ENCODE results near the gene NOXRED1. TPM values are rescaled to one million over a fixed set of nuclear protein-coding genes. Genes with fewer than 3 reads are reported as not detected.

NOXRED1 gene
- total RNA-seq, 1 donor from 2014 or later: 0.47 TPM

DNA sequence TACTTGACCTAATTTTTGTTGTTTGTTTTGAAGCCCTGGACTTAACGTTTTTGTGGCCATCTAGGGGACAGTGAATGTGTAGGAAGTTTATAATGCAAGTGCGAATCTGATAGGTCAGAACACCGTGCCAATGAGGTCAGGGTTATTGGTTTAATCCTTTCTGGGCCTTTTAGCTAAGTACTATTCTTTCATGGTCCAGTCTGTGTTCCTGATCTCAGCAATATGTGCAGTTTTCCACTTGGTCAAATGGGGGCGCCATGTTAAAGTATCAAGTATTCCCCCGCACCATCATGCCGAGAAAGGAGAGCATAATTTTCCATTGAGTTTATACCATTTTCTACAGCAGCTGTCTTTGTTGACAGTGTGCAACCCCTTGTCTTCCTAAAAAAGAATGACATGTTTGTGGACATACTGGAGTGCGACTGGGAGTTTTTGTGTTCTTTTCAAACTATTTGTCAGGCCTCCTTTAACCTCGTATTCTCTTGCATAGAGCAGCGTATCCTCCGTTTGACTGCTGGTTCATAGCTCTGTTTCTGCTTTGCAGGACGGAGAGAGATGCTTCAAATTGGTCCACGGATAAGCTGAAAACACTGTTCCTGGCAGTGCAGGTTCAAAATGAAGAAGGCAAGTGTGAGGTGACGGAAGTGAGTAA, 35.9 kb upstream of the NOXRED1 start:
- H3K4me3 Mint-ChIP-seq: peak overlapping the region; percentile 100
- TF ChIP-seq, protein P1, sequence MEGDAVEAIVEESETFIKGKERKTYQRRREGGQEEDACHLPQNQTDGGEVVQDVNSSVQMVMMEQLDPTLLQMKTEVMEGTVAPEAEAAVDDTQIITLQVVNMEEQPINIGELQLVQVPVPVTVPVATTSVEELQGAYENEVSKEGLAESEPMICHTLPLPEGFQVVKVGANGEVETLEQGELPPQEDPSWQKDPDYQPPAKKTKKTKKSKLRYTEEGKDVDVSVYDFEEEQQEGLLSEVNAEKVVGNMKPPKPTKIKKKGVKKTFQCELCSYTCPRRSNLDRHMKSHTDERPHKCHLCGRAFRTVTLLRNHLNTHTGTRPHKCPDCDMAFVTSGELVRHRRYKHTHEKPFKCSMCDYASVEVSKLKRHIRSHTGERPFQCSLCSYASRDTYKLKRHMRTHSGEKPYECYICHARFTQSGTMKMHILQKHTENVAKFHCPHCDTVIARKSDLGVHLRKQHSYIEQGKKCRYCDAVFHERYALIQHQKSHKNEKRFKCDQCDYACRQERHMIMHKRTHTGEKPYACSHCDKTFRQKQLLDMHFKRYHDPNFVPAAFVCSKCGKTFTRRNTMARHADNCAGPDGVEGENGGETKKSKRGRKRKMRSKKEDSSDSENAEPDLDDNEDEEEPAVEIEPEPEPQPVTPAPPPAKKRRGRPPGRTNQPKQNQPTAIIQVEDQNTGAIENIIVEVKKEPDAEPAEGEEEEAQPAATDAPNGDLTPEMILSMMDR (conservative IDR thresholded peaks at IDR 0.05): peak; percentile 74
- peaks cover 11% of the 10 kb centered on the region for H3K36me3 Mint-ChIP-seq (ENCODE audit: low read depth)
- no peaks in the 10 kb centered on the region for H3K27me3 Mint-ChIP-seq (ENCODE audit: low read depth)
- H3K9me3 Mint-ChIP-seq: no peaks in the 10 kb centered on the region
- peak overlapping the region; percentile 74 for H3K27ac Mint-ChIP-seq (ENCODE audit: unreplicated experiment)
- peak; percentile 61 for DNase-seq (ENCODE audit: low read depth, low spot score)
- peaks cover 37% of the 10 kb centered on the region for H3K4me1 Mint-ChIP-seq

DNA sequence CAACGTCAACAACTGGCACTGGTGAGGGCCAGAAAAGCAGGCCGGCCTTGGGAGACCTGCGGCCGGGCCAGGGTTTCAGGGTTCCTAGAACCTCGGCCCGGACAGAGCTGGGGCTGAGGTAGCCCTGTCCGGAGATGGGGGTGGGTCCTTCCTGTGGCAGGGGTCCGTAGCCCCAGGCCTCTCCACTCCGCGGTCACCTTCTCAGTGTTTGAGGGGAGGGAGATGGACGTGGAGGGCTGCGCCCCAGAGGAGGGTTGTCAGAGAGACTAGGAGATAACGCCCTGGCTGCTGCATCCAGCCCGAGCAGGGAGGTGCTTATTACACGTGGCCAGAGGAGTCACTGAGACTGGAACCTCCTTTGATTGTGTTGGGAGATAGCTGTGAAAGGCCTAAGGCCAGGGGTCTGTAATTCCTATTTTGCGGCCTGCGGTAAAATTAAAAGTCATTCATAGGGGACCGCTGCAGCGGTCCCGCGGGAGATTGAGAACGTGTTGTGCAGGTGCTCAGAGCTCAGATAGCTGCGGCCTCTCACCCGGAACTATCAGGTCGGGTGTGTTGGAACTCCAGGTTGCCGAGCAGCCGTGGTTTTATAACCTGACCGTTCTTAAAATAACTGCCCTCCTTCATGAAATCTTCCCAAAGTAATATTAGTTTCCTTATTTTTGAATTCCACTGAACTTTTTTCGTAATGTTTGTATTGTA, 35.1 kb upstream of the NOXRED1 start:
- Mint-ChIP-seq H3K27me3 (ENCODE audit: low read depth) (no peaks in the 10 kb centered on the region), H3K27ac (ENCODE audit: unreplicated experiment) (peak overlapping the region; percentile 100), H3K9me3 (no peaks in the 10 kb centered on the region), H3K4me3 (peak overlapping the region; percentile 100), H3K4me1 (peaks cover 37% of the 10 kb centered on the region), H3K36me3 (ENCODE audit: low read depth) (peaks cover 8% of the 10 kb centered on the region)
- TF ChIP-seq, protein P1 (conservative IDR thresholded peaks at IDR 0.05): no peak
- DNase-seq (ENCODE audit: low read depth, low spot score): peak; percentile 14

DNA sequence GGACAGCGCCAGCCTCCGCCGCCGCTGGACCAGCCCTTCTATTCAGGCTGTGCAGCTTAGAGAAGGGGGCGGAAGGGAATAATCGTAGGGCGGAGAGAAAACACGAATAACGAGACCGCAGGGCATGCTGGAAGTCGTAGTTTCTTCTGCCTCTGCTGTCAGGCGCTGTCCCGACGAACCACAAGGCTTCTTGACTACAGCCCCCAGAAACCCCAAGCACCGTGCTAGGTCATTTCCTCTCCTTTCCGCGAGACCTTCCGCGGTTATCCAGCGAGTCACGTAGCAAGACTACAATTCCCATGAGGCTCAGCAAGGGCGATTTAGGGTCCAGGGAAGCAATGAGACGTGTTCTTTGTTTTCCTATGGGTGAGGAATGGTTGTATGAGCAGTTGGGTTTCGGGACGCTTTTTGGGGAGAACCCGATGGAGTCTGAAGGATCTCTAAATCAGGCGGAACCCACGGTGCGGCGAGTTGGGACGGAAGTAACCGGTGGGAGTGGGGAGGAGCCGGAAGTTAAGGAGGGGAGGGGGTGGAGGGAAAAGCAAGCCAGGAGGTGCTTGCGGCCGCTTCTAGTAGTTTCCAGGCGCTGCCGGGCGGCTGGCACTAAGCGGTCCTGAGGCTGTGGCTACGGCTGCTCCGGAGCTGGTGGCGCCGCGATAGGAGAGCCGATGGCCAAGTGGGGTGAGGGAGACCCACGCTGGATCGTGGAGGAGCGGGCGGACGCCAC, 34.4 kb upstream of the NOXRED1 start, which contains the start of the genes AHSA1 and VIPAS39:
Gene AHSA1 (plus strand): TSS at position 572 of the 727 bp plus-strand sequence. CDS start 97 bp downstream, at position 669.
Gene VIPAS39 (minus strand): TSS at position 80 of the 727 bp plus-strand sequence. CDS start 3,499 bp downstream, outside the sequence.
- Mint-ChIP-seq H3K9me3 (no peaks in the 10 kb centered on the region), H3K27me3 (ENCODE audit: low read depth) (no peaks in the 10 kb centered on the region), H3K27ac (ENCODE audit: unreplicated experiment) (peak within 1 kb of the TSS; percentile 100), H3K4me3 (peak within 1 kb of the TSS; percentile 100), H3K36me3 (ENCODE audit: low read depth) (peaks cover 11% of the 10 kb centered on the region), H3K4me1 (peaks cover 37% of the 10 kb centered on the region)
- peak; percentile 81 for DNase-seq (ENCODE audit: low read depth, low spot score)
- TF ChIP-seq, protein P1 (conservative IDR thresholded peaks at IDR 0.05): no peak

DNA sequence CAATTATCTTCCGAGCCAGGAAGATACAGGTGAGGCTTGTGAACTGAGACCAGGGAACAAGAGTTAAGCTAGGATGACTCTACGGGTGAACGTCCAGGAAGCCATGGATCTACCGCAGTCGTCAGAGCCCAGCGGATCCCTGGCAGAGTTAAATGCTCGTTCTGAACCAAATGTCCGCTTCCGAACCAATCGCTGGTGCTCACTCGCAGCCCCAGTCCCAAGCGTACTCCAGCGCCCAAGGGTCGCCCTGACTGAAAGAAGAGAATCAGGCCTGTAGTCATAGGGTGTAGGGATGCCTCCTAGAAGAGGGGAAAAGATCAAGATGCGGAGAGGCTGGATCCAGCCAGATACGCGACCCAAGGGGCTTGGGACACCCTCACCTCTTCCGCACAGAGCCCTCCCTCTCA, 33.8 kb upstream of the NOXRED1 start:
- peak overlapping the region; percentile 100 for H3K27ac Mint-ChIP-seq (ENCODE audit: unreplicated experiment)
- no peaks in the 10 kb centered on the region for H3K27me3 Mint-ChIP-seq (ENCODE audit: low read depth)
- no peak for DNase-seq (ENCODE audit: low read depth, low spot score)
- peaks cover 11% of the 10 kb centered on the region for H3K36me3 Mint-ChIP-seq (ENCODE audit: low read depth)
- H3K9me3 Mint-ChIP-seq: no peaks in the 10 kb centered on the region
- peaks cover 37% of the 10 kb centered on the region for H3K4me1 Mint-ChIP-seq
- peak overlapping the region; percentile 100 for H3K4me3 Mint-ChIP-seq
- TF ChIP-seq, protein P1 (conservative IDR thresholded peaks at IDR 0.05): no peak

DNA sequence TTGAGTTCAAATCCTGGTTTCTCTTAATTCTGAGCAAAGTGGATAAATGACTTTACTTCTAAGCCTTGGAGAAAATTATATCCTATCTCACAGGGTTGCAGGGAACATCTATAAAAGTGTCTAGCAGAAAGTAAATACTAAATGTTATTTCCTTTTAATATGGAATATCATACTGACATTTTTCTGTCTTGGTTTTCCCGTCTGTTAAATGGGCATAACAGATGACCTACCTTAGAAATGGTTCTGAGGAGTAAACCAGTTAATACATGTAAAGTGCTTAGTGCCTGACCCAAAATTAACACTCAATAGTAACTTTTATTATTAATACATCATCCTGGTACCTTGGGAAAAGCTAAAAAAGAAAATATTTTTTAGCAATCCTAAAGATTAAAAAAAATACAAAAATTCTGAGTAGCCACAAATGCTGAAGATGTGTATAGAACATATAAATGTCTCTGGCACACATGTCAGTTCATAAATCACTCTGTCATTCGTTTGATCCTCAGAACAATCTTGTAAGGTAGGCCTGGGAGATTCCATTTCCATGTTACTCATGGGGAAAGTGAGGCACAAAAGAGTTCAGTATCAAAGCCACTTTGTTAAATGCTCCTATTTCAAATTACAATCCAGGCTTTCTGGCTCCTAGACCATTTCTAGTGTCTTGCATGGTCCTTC, 32.8 kb upstream of the NOXRED1 start:
- H3K27me3 Mint-ChIP-seq (ENCODE audit: low read depth): no peaks in the 10 kb centered on the region
- peaks cover 37% of the 10 kb centered on the region for H3K4me1 Mint-ChIP-seq
- no peaks in the 10 kb centered on the region for H3K9me3 Mint-ChIP-seq
- peak overlapping the region; percentile 100 for H3K4me3 Mint-ChIP-seq
- TF ChIP-seq, protein P1 (conservative IDR thresholded peaks at IDR 0.05): no peak
- H3K36me3 Mint-ChIP-seq (ENCODE audit: low read depth): peaks cover 8% of the 10 kb centered on the region
- DNase-seq (ENCODE audit: low read depth, low spot score): no peak
- H3K27ac Mint-ChIP-seq (ENCODE audit: unreplicated experiment): no peak overlapping the region

Measured in neural crest cell (in vitro differentiated cells).